ENCODE results near the gene ITGA11. TPM values are rescaled to one million over a fixed set of nuclear protein-coding genes. Genes with fewer than 3 reads are reported as not detected.

The ITGA11 gene
- total RNA-seq, 1 donor from 2014 or later = 0.53 TPM

GRCh38 chr15:68311859-68312557, 120.0 kb downstream of the ITGA11 start:
- no peak for TF ChIP-seq CTCF (IDR thresholded peaks at IDR 0.05; ENCODE audit: insufficient read depth, low read length, severe bottlenecking)
- Histone ChIP-seq H3K27me3 (ENCODE audit: control insufficient read depth, insufficient read depth, low read length) (peaks cover 2% of the 10 kb centered on the region), H3K36me3 (ENCODE audit: control insufficient read depth, insufficient read depth, low read length) (no peaks in the 10 kb centered on the region), H3K4me3 (ENCODE audit: low read depth, low read length) (no peak overlapping the region)
- DNase-seq (ENCODE audit: low read depth) = no peak
- FAIRE-seq = no peak

GRCh38 chr15:68311464-68311835, 120.5 kb downstream of the ITGA11 start:
- Histone ChIP-seq H3K4me3 (ENCODE audit: low read depth, low read length) (no peak overlapping the region), H3K36me3 (ENCODE audit: control insufficient read depth, insufficient read depth, low read length) (no peaks in the 10 kb centered on the region), H3K27me3 (ENCODE audit: control insufficient read depth, insufficient read depth, low read length) (peaks cover 2% of the 10 kb centered on the region)
- no peak for DNase-seq (ENCODE audit: low read depth)
- no peak for FAIRE-seq
- TF ChIP-seq CTCF (IDR thresholded peaks at IDR 0.05; ENCODE audit: insufficient read depth, low read length, severe bottlenecking) = no peak

GRCh38 chr15:68310804-68311463, 121.0 kb downstream of the ITGA11 start:
- DNase-seq (ENCODE audit: low read depth) = no peak
- Histone ChIP-seq H3K36me3 (ENCODE audit: control insufficient read depth, insufficient read depth, low read length) (no peaks in the 10 kb centered on the region), H3K27me3 (ENCODE audit: control insufficient read depth, insufficient read depth, low read length) (peaks cover 2% of the 10 kb centered on the region), H3K4me3 (ENCODE audit: low read depth, low read length) (no peak overlapping the region)
- no peak for TF ChIP-seq CTCF (IDR thresholded peaks at IDR 0.05; ENCODE audit: insufficient read depth, low read length, severe bottlenecking)
- no peak for FAIRE-seq

GRCh38 chr15:68310178-68310803, 121.7 kb downstream of the ITGA11 start:
- TF ChIP-seq CTCF (IDR thresholded peaks at IDR 0.05; ENCODE audit: insufficient read depth, low read length, severe bottlenecking) = no peak
- DNase-seq (ENCODE audit: low read depth) = no peak

GRCh38 chr15:68309024-68309423, 122.9 kb downstream of the ITGA11 start:
- Histone ChIP-seq H3K36me3 (ENCODE audit: control insufficient read depth, insufficient read depth, low read length) (no peaks in the 10 kb centered on the region), H3K27me3 (ENCODE audit: control insufficient read depth, insufficient read depth, low read length) (peaks cover 2% of the 10 kb centered on the region), H3K4me3 (ENCODE audit: low read depth, low read length) (no peak overlapping the region)
- no peak for FAIRE-seq
- no peak for TF ChIP-seq CTCF (IDR thresholded peaks at IDR 0.05; ENCODE audit: insufficient read depth, low read length, severe bottlenecking)
- DNase-seq (ENCODE audit: low read depth) = no peak

More at GRCh38 chr15:68310178-68310803, 121.7 kb downstream of the ITGA11 start:
- Histone ChIP-seq H3K36me3 (ENCODE audit: control insufficient read depth, insufficient read depth, low read length) (no peaks in the 10 kb centered on the region), H3K27me3 (ENCODE audit: control insufficient read depth, insufficient read depth, low read length) (peaks cover 2% of the 10 kb centered on the region), H3K4me3 (ENCODE audit: low read depth, low read length) (no peak overlapping the region)
- no peak for FAIRE-seq
